Activated T-cell treated with anti-CD3 and anti-CD28 coated beads for 24 hours (primary cell): ENCODE measurements around the gene MAP3K2.
A peak's percentile ranks its signal among the peaks of the same experiment; 100 is the strongest.

Experiments
- DNase-seq: peaks from one replicate; pipeline ENCODE4 v3.0.0-alpha.2; 2020; ENCODE audit warnings: low read depth

MAP3K2 gene, protein sequence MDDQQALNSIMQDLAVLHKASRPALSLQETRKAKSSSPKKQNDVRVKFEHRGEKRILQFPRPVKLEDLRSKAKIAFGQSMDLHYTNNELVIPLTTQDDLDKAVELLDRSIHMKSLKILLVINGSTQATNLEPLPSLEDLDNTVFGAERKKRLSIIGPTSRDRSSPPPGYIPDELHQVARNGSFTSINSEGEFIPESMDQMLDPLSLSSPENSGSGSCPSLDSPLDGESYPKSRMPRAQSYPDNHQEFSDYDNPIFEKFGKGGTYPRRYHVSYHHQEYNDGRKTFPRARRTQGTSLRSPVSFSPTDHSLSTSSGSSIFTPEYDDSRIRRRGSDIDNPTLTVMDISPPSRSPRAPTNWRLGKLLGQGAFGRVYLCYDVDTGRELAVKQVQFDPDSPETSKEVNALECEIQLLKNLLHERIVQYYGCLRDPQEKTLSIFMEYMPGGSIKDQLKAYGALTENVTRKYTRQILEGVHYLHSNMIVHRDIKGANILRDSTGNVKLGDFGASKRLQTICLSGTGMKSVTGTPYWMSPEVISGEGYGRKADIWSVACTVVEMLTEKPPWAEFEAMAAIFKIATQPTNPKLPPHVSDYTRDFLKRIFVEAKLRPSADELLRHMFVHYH

DNA sequence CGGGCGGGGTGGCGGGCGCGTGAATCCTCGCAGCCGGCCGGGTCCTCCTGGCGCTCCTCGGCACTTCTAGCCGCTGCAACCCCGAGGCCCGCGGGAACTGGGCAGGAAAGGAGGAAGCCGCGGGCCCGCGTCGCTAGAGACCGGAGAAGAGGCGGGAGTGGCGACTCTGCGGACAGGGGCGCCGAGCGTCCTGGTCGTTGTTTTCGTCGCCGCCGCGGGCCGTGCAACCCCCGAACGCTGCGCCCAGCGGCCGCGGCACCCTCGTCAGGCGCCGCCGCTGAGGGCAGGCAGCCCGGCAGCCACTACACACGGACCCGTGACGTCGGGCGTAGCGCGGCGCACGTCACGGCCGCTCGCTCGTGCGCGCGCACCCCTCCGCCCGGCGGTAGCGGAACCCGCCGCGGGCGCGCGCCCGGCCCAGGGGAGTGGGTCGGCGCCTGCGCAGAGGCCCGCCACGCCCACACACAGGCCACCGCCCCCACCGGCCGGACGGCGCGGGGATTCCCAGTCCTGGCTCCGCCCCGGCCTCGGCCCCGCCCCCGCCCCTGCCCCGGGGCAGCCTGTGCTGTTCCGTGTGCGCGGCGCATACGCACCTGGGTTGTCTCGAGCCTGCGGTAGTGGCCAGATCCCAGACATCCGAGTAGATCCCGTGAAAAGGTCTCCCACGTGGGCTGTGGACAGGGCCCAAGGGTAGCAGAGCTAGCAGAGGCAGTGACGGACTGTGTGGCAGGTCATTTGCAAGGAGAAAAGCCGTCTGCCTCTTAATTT lies at the start of gene MAP3K2:
Gene MAP3K2, minus strand, starts transcription at position 321 of the 768 bp plus-strand sequence. CDS start 44,846 bp downstream, outside the sequence.
- peak; percentile 95 for DNase-seq

DNA sequence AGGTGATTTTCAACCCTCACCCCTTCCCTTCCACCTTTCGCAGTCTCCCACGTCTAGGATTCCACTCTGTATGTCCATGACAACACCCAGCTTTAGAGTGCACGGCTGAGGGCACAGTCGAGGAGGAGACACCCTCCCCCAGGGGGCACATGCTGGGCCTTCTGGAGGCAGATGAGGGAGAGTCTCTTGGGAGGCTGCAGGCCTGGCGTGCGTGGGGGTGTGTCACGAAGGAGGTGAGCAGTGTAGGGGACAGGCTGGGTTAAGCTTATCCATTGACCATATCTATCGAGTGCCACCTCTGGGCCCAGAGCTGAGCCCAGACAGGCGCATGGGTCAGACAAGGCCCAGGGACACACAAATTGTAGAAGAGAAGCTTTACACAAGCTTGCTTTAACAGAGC lies 49.3 kb upstream of the MAP3K2 start:
- no peak for DNase-seq

DNA sequence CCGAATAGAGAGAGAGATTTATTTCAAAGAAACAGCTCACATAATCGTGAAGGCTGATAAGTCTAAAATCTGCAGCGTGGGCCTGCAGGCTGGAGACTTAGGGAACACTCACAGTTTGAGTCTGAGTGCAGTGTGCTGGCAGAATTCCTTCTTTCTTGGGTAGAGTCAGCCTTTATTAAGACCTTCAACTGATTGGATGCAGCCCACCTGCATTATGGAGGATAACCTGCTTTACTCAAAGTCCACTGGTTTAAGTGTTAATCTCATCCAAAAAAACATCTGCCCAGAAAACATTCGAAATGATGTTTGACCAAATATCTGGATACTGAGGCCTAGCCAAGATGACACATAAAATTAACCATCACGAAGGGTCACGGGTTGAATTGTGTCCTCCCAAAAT lies 46.7 kb upstream of the MAP3K2 start:
- no peak for DNase-seq

DNA sequence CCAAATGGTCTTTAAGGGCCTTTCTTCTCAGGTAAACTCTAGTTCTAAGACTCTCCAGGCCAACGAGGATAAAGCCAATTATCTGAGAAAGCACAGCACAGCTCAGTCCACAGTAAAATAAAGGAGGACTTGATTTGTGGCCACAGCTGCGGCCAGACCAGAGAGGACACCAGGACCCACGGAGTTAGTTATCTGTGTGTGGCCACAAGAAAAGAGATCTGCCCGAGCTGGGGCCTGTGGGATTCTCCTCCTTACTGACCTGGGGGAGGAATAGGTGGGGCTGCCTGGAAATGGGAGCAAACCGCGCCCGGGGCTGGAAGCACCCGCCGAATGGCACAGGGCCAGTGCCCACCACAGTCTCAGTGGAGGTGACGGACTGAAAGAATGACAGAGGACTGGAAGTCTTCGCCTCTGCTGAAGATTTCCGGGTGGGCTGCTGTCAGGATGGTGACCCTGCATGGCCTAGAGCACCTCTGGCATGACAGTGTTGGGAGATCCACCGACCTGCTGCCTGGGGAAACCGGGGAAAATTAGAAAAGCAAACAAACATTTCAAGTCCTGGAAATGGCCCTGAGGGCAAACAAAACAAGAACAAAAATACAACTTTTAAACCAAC lies 43.7 kb upstream of the MAP3K2 start:
- no peak for DNase-seq

DNA sequence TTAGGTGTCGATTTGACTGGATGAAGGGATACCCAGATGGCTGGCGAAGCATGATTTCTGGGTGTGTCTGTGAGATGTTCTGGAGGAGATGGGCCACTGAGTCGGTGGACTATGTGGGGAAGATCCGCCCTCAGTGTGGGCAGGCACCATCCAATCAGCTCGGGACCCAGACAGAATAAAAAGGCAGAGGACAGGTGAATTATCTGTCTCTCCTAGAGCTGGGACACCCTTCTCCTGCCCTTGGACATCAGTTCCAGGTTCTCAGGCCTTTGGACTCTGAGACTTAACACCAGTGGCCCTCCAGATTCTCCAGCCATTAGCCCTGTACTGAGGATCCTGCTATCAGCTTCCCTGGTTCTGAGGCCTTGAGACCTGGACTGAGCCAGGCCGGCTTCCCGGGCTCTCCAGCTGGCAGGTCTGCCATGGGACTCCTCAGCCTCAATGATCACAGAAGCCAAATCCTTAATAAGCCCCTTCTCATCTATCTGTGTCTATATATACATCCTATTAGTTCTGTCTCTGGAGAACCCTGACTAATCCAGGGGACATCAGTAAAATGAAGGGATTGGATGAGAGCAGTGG lies 42.2 kb upstream of the MAP3K2 start:
- no peak for DNase-seq

DNA sequence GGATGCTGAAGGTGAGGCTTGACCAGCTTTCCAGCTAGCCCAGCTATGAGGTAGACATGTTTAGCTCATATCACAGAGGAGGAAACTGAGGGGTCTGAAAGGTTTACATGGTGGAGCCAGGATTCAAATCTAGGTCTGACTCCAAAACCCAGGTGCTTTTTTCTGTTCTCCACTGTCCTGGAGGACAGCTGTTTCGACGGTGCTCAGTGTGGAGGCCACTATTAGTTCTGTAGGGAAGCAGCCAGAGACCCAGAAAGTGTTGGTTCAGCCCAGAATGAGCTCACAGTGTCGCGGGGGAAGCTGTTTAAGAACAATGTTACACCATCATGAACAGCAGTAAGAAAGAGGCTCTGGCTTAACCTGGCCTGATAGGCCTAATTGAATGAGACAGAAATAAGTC lies 41.5 kb upstream of the MAP3K2 start:
- no peak for DNase-seq

DNA sequence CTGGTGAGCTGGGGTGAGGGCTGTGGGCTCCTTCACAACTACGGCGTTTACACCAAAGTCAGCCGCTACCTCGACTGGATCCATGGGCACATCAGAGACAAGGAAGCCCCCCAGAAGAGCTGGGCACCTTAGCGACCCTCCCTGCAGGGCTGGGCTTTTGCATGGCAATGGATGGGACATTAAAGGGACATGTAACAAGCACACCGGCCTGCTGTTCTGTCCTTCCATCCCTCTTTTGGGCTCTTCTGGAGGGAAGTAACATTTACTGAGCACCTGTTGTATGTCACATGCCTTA lies 41.0 kb upstream of the MAP3K2 start:
- DNase-seq = no peak

DNA sequence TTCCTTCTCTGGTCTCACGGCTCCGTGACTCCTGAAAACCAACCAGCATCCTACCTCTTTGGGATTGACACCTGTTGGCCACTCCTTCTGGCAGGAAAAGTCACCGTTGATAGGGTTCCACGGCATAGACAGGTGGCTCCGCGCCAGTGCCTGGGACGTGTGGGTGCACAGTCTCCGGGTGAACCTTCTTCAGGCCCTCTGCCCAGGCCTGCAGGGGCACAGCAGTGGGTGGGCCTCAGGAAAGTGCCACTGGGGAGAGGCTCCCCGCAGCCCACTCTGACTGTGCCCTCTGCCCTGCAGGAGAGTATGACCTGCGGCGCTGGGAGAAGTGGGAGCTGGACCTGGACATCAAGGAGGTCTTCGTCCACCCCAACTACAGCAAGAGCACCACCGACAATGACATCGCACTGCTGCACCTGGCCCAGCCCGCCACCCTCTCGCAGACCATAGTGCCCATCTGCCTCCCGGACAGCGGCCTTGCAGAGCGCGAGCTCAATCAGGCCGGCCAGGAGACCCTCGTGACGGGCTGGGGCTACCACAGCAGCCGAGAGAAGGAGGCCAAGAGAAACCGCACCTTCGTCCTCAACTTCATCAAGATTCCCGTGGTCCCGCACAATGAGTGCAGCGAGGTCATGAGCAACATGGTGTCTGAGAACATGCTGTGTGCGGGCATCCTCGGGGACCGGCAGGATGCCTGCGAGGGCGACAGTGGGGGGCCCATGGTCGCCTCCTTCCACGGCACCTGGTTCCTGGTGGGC lies 40.5 kb upstream of the MAP3K2 start:
- no peak for DNase-seq

DNA sequence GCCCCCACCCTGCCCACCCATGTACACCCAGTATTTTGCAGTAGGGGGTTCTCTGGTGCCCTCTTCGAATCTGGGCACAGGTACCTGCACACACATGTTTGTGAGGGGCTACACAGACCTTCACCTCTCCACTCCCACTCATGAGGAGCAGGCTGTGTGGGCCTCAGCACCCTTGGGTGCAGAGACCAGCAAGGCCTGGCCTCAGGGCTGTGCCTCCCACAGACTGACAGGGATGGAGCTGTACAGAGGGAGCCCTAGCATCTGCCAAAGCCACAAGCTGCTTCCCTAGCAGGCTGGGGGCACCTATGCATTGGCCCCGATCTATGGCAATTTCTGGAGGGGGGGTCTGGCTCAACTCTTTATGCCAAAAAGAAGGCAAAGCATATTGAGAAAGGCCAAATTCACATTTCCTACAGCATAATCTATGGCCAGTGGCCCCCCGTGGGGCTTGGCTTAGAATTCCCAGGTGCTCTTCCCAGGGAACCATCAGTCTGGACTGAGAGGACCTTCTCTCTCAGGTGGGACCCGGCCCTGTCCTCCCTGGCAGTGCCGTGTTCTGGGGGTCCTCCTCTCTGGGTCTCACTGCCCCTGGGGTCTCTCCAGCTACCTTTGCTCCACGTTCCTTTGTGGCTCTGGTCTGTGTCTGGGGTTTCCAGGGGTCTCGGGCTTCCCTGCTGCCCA lies 39.7 kb upstream of the MAP3K2 start:
- DNase-seq = no peak

DNA sequence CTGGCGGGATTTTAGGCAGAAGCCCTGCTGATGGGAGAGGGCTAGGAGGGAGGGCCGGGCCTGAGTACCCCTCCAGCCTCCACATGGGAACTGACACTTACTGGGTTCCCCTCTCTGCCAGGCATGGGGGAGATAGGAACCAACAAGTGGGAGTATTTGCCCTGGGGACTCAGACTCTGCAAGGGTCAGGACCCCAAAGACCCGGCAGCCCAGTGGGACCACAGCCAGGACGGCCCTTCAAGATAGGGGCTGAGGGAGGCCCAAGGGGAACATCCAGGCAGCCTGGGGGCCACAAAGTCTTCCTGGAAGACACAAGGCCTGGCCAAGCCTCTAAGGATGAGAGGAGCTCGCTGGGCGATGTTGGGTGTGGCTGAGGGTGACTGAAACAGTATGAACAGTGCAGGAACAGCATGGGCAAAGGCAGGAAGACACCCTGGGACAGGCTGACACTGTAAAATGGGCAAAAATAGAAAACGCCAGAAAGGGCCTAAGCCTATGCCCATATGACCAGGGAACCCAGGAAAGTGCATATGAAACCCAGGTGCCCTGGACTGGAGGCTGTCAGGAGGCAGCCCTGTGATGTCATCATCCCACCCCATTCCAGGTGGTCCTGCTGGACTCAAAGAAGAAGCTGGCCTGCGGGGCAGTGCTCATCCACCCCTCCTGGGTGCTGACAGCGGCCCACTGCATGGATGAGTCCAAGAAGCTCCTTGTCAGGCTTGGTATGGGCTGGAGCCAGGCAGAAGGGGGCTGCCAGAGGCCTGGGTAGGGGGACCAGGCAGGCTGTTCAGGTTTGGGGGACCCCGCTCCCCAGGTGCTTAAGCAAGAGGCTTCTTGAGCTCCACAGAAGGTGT lies 39.0 kb upstream of the MAP3K2 start:
- DNase-seq = no peak

DNA sequence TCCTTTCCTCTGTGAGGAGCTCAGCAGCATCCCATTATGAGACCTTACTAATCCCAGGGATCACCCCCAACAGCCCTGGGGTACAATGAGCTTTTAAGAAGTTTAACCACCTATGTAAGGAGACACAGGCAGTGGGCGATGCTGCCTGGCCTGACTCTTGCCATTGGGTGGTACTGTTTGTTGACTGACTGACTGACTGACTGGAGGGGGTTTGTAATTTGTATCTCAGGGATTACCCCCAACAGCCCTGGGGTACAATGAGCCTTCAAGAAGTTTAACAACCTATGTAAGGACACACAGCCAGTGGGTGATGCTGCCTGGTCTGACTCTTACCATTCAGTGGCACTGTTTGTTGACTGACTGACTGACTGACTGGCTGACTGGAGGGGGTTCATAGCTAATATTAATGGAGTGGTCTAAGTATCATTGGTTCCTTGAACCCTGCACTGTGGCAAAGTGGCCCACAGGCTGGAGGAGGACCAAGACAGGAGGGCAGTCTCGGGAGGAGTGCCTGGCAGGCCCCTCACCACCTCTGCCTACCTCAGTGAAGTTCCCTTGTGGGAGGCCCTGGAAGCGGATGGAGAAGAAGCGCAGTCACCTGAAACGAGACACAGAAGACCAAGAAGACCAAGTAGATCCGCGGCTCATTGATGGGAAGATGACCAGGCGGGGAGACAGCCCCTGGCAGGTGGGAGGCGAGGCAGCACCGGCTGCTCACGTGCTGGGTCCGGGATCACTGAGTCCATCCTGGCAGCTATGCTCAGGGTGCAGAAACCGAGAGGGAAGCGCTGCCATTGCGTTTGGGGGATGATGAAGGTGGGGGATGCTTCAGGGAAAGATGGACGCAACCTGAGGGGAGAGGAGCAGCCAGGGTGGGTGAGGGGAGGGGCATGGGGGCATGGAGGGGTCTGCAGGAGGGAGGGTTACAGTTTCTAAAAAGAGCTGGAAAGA lies 38.0 kb upstream of the MAP3K2 start:
- no peak for DNase-seq

DNA sequence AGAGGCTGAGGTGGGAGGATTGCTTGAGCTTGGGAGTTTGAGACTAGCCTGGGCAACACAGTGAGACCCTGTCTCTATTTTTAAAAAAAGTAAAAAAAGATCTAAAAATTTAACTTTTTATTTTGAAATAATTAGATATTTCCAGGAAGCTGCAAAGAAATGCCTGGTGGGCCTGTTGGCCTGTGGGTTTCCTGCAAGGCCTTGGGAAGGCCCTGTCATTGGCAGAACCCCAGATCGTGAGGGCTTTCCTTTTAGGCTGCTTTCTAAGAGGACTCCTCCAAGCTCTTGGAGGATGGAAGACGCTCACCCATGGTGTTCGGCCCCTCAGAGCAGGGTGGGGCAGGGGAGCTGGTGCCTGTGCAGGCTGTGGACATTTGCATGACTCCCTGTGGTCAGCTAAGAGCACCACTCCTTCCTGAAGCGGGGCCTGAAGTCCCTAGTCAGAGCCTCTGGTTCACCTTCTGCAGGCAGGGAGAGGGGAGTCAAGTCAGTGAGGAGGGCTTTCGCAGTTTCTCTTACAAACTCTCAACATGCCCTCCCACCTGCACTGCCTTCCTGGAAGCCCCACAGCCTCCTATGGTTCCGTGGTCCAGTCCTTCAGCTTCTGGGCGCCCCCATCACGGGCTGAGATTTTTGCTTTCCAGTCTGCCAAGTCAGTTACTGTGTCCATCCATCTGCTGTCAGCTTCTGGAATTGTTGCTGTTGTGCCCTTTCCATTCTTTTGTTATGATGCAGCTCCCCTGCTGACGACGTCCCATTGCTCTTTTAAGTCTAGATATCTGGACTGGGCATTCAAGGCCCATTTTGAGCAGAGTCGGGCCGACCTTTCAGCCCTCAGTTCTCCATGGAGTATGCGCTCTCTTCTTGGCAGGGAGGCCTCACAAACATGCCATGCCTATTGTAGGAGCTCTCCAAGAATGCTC lies 37.1 kb upstream of the MAP3K2 start:
- DNase-seq = no peak

DNA sequence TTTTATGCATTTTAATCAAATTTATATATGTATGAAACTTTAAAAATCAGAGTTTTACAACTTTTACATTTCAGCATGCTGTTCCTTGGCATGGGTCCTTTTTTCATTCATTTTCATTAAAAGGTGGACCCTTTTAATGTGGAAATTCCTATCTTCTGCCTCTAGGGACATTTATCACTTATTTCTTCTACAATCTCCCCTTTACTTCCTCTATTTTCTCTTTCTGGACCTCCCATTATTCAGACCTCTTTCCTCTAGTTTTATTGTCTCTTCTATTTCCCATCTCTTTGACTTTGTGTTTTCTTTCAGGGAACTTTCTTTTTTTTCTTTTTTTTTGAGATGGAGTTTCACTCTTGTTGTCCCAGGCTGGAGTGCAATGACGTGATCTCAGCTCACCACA lies 36.1 kb upstream of the MAP3K2 start:
- no peak for DNase-seq

DNA sequence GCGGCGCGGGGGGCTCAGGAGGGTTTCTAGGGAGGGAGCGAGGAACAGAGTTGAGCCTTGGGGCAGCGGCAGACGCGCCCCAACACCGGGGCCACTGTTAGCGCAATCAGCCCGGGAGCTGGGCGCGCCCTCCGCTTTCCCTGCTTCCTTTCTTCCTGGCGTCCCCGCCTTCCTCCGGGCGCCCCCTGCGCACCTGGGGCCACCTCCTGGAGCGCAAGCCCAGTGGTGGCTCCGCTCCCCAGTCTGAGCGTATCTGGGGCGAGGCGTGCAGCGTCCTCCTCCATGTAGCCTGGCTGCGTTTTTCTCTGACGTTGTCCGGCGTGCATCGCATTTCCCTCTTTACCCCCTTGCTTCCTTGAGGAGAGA lies 35.7 kb upstream of the MAP3K2 start:
- DNase-seq = no peak

DNA sequence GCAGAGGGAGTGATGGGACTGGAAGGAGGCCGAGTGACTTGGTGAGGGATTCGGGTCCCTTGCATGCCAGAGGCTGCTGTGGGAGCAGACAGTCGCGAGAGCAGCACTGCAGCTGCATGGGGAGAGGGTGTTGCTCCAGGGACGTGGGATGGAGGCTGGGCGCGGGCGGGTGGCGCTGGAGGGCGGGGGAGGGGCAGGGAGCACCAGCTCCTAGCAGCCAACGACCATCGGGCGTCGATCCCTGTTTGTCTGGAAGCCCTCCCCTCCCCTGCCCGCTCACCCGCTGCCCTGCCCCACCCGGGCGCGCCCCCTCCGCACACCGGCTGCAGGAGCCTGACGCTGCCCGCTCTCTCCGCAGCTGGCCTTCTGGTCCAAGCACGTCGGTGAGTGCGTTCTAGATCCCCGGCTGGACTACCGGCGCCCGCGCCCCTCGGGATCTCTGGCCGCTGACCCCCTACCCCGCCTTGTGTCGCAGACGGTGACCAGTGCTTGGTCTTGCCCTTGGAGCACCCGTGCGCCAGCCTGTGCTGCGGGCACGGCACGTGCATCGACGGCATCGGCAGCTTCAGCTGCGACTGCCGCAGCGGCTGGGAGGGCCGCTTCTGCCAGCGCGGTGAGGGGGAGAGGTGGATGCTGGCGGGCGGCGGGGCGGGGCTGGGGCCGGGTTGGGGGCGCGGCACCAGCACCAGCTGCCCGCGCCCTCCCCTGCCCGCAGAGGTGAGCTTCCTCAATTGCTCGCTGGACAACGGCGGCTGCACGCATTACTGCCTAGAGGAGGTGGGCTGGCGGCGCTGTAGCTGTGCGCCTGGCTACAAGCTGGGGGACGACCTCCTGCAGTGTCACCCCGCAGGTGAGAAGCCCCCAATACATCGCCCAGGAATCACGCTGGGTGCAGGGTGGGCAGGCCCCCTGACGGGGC lies 35.0 kb upstream of the MAP3K2 start:
- DNase-seq = no peak

DNA sequence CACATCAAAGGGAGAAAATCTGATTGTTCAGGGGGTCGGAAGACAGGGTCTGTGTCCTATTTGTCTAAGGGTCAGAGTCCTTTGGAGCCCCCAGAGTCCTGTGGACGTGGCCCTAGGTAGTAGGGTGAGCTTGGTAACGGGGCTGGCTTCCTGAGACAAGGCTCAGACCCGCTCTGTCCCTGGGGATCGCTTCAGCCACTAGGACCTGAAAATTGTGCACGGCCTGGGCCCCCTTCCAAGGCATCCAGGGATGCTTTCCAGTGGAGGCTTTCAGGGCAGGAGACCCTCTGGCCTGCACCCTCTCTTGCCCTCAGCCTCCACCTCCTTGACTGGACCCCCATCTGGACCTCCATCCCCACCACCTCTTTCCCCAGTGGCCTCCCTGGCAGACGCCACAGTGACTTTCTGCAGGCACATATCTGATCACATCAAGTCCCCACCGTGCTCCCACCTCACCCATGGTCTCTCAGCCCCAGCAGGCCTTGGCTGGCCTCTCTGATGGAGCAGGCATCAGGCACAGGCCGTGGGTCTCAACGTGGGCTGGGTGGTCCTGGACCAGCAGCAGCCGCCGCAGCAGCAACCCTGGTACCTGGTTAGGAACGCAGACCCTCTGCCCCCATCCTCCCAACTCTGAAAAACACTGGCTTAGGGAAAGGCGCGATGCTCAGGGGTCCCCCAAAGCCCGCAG lies 34.2 kb upstream of the MAP3K2 start:
- no peak for DNase-seq
